H1 (cell line): ENCODE data around the gene SCUBE2. TPM values are rescaled to one million over a fixed set of nuclear protein-coding genes. Genes with fewer than 3 reads are reported as not detected.

Experiments
- JUN ChIP-seq: IDR thresholded peaks from 2 replicates; pipeline ENCODE4 v1.6.1; 2011; ENCODE audit warnings: low read depth, mild to moderate bottlenecking, improper control_type of control experiment, low read length
- RAD21 ChIP-seq, 2 experiments: IDR thresholded peaks in 1 of 2; conservative IDR thresholded peaks in 1 of 2; 2 replicates each; pipeline ENCODE4 v1.6.1; 2011; ENCODE audit warnings: low read depth in 2 of 2, low read length in 2 of 2, improper control_type of control experiment in 1 of 2, inconsistent platforms in 1 of 2, mild to moderate bottlenecking in 1 of 2, moderate library complexity in 1 of 2
- RFX5 ChIP-seq: IDR thresholded peaks from 2 replicates; pipeline ENCODE4 v1.6.1; 2011; ENCODE audit warnings: low read depth, low read length, improper control_type of control experiment, borderline replicate concordance
- RNF2 ChIP-seq: fragments of 200-900, 300-1000 bp; sonication (generic); IDR thresholded peaks from 2 replicates; pipeline ENCODE4 v1.7.1; 2016; ENCODE audit warnings: borderline replicate concordance, low read depth, mild to moderate bottlenecking, antibody characterized with exemption, low read length; ENCODE audit not compliant: poor library complexity, severe bottlenecking; ENCODE audit errors: missing control alignments
- TBP ChIP-seq: IDR thresholded peaks from 2 replicates; pipeline ENCODE4 v1.6.1; 2011; ENCODE audit warnings: low read depth, low read length, improper control_type of control experiment
- polyA plus RNA-seq, 7 experiments: library from polyadenylated mRNA; depleted of rRNA in 3 of 7; stranded (reverse) in 5 of 7; unstranded in 2 of 7; fragments of >200 nt in 5 of 7; fragments of 200-250 nt in 2 of 7; gene quantifications; 1 replicate in 5 of 7; 2 replicates in 1 of 7; 4 replicates in 1 of 7; pipeline versions ENCODE4 v1.2.1 to v1.2.3, GENCODE V29; 2011 to 2013; ENCODE audit warnings: missing spikeins in 2 of 7, mixed read lengths in 2 of 7
- total RNA-seq: library from RNA; stranded (reverse); fragmentation: NEBNext Ultra II Directional; extraction: Animal tissue kit (Norgen Biotek cat#: 25700); gene quantifications from 2 replicates; pipeline ENCODE4 v1.2.1, GENCODE V29; 2021

Gene SCUBE2
- total and polyA plus RNA-seq, 2 of the 8 experiments (the other 6 are each of a cell fraction or from before 2014, with no cell fraction given) = 0.29 to 1.2 TPM

DNA sequence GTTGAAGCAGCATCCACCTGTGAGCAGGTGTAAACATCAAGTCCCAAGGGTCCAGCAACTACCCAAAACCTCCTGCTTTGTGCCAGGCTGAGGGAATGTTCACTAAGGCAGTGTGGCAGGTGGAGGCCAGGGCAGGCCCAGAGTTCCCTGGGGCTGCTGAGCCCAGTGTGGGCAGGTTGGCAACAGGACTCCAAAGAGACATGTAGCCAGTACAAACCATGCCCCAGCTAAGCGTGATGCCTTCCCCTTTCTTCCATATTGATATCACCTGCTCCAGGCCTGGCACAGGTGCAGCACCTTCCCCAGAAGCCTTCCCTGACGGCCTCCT, 30.0 kb upstream of the SCUBE2 start (continued):
- TF ChIP-seq RAD21 (IDR thresholded peaks at IDR 0.05 in 1 of 2, conservative IDR thresholded peaks at IDR 0.05 in 1 of 2; ENCODE audit: low read depth in 2 of 2, low read length in 2 of 2) (no peak), RNF2 (no peak), TBP (no peak), JUN (no peak), RFX5 (no peak)
